Measurements from ENCODE around the gene HELZ2. TPM values are rescaled to one million over a fixed set of nuclear protein-coding genes. Genes with fewer than 3 reads are reported as not detected.

Gene HELZ2
- total and polyA plus RNA-seq, 9 donors, result 1.8 to 19.6 (median 13.0) TPM

GRCh38 chr20:63566395-63567135 is 7.5 kb downstream of the HELZ2 start:
- no peaks in the 10 kb centered on the region for H3K27me3 ChIP-seq
- H3K4me1 ChIP-seq (ENCODE audit: insufficient read depth), result no peaks in the 10 kb centered on the region
- WGBS, 3 donors, result 88 to 89% (median 88%) methylated on average over 44 to 46 of the region's 46 CpGs
- no peaks in the 10 kb centered on the region for H3K9me3 ChIP-seq
- H3K36me3 ChIP-seq, result no peaks in the 10 kb centered on the region
- DNase-seq, result no peak
- TF ChIP-seq POLR2A (IDR thresholded peaks at IDR 0.05) (no peak), EP300 (IDR thresholded peaks at IDR 0.05) (no peak), CTCF (IDR thresholded peaks at IDR 0.05) (no peak)
- H3K4me3 ChIP-seq, result no peak overlapping the region
- intact Hi-C loops (cut with DNase I), result no loop called here
- H3K27ac ChIP-seq, result no peak overlapping the region

GRCh38 chr20:63565699-63566335 is 8.2 kb downstream of the HELZ2 start:
- Histone ChIP-seq H3K4me3 (no peak overlapping the region), H3K27ac (no peak overlapping the region), H3K9me3 (no peaks in the 10 kb centered on the region), H3K4me1 (ENCODE audit: insufficient read depth) (no peaks in the 10 kb centered on the region), H3K36me3 (no peaks in the 10 kb centered on the region), H3K27me3 (no peaks in the 10 kb centered on the region)
- no peak for DNase-seq
- intact Hi-C loops (cut with DNase I), result no loop called here
- TF ChIP-seq POLR2A (IDR thresholded peaks at IDR 0.05), result no peak
- no peak for TF ChIP-seq EP300 (IDR thresholded peaks at IDR 0.05)
- no peak for TF ChIP-seq CTCF (IDR thresholded peaks at IDR 0.05)
- WGBS, 3 donors, result 93% methylated on average over 39 to 43 of the region's 43 CpGs

GRCh38 chr20:63565021-63565698 is 8.9 kb downstream of the HELZ2 start:
- Histone ChIP-seq H3K27me3 (no peaks in the 10 kb centered on the region), H3K27ac (no peak overlapping the region), H3K9me3 (no peaks in the 10 kb centered on the region), H3K4me3 (no peak overlapping the region), H3K4me1 (ENCODE audit: insufficient read depth) (no peaks in the 10 kb centered on the region), H3K36me3 (no peaks in the 10 kb centered on the region)
- DNase-seq, result no peak
- intact Hi-C loops (cut with DNase I), result no loop called here
- WGBS, 3 donors, result 93 to 96% (median 96%) methylated on average over 61 of the region's 61 CpGs
- no peak for TF ChIP-seq POLR2A (IDR thresholded peaks at IDR 0.05)
- TF ChIP-seq CTCF (IDR thresholded peaks at IDR 0.05), result no peak
- TF ChIP-seq EP300 (IDR thresholded peaks at IDR 0.05), result no peak

- Histone ChIP-seq H3K4me1 (ENCODE audit: insufficient read depth) (no peaks in the 10 kb centered on the region), H3K27ac (no peak overlapping the region), H3K36me3 (no peaks in the 10 kb centered on the region), H3K27me3 (no peaks in the 10 kb centered on the region), H3K9me3 (no peaks in the 10 kb centered on the region), H3K4me3 (no peak overlapping the region)
- intact Hi-C loops (cut with DNase I), result no loop called here
- 93 to 96% (median 94%) methylated on average over 54 to 62 of the region's 62 CpGs for WGBS, 3 donors
- TF ChIP-seq EP300 (IDR thresholded peaks at IDR 0.05) (no peak), CTCF (IDR thresholded peaks at IDR 0.05) (no peak), POLR2A (IDR thresholded peaks at IDR 0.05) (no peak)
- DNase-seq, result no peak
Measured at GRCh38 chr20:63564036-63564810, 9.8 kb downstream of the HELZ2 start.
